Measurements from ENCODE around the gene PBX1.

PBX1 gene

GRCh38 chr1:164590592-164590991 lies 31.6 kb downstream of the PBX1 start:
- Histone ChIP-seq H3K79me2 (ENCODE audit: insufficient read depth, low read depth) (no peaks in the 10 kb centered on the region), H4K20me1 (ENCODE audit: insufficient read depth) (no peaks in the 10 kb centered on the region), H3K4me3 (IDR thresholded peaks at IDR 0.05; ENCODE audit: insufficient read depth, low read depth, low read length) (no peak overlapping the region), H3K27me3 (ENCODE audit: insufficient read depth, low read depth) (no peaks in the 10 kb centered on the region), H3K36me3 (ENCODE audit: insufficient read depth) (no peaks in the 10 kb centered on the region), H3K9ac (no peak overlapping the region), H2AFZ (ENCODE audit: low read depth) (no peak overlapping the region), H3K27ac (no peak overlapping the region), H3K4me1 (ENCODE audit: low read depth, poor library complexity, severe bottlenecking) (peaks cover 27% of the 10 kb centered on the region), H3K4me2 (no peak overlapping the region)
- TF ChIP-seq, protein P1, sequence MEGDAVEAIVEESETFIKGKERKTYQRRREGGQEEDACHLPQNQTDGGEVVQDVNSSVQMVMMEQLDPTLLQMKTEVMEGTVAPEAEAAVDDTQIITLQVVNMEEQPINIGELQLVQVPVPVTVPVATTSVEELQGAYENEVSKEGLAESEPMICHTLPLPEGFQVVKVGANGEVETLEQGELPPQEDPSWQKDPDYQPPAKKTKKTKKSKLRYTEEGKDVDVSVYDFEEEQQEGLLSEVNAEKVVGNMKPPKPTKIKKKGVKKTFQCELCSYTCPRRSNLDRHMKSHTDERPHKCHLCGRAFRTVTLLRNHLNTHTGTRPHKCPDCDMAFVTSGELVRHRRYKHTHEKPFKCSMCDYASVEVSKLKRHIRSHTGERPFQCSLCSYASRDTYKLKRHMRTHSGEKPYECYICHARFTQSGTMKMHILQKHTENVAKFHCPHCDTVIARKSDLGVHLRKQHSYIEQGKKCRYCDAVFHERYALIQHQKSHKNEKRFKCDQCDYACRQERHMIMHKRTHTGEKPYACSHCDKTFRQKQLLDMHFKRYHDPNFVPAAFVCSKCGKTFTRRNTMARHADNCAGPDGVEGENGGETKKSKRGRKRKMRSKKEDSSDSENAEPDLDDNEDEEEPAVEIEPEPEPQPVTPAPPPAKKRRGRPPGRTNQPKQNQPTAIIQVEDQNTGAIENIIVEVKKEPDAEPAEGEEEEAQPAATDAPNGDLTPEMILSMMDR (conservative IDR thresholded peaks at IDR 0.05; ENCODE audit: low read depth, low read length), result no peak

GRCh38 chr1:164591858-164592257 lies 32.9 kb downstream of the PBX1 start:
- TF ChIP-seq, protein P1 (conservative IDR thresholded peaks at IDR 0.05; ENCODE audit: low read depth, low read length), result no peak
- Histone ChIP-seq H3K4me3 (IDR thresholded peaks at IDR 0.05; ENCODE audit: insufficient read depth, low read depth, low read length) (no peak overlapping the region), H3K36me3 (ENCODE audit: insufficient read depth) (no peaks in the 10 kb centered on the region), H3K9ac (no peak overlapping the region), H3K27me3 (ENCODE audit: insufficient read depth, low read depth) (no peaks in the 10 kb centered on the region), H3K79me2 (ENCODE audit: insufficient read depth, low read depth) (no peaks in the 10 kb centered on the region), H4K20me1 (ENCODE audit: insufficient read depth) (no peaks in the 10 kb centered on the region), H3K4me1 (ENCODE audit: low read depth, poor library complexity, severe bottlenecking) (peaks cover 21% of the 10 kb centered on the region), H3K27ac (no peak overlapping the region), H2AFZ (ENCODE audit: low read depth) (no peak overlapping the region), H3K4me2 (no peak overlapping the region)

- peaks cover 14% of the 10 kb centered on the region for H3K4me1 ChIP-seq (ENCODE audit: low read depth, poor library complexity, severe bottlenecking)
- no peaks in the 10 kb centered on the region for H3K27me3 ChIP-seq (ENCODE audit: insufficient read depth, low read depth)
- H3K9ac ChIP-seq, result no peak overlapping the region
- no peaks in the 10 kb centered on the region for H3K36me3 ChIP-seq (ENCODE audit: insufficient read depth)
- H2AFZ ChIP-seq (ENCODE audit: low read depth), result no peak overlapping the region
- no peak overlapping the region for H3K27ac ChIP-seq
- H3K4me2 ChIP-seq, result no peak overlapping the region
- no peaks in the 10 kb centered on the region for H3K79me2 ChIP-seq (ENCODE audit: insufficient read depth, low read depth)
- TF ChIP-seq, protein P1 (conservative IDR thresholded peaks at IDR 0.05; ENCODE audit: low read depth, low read length), result no peak
- H4K20me1 ChIP-seq (ENCODE audit: insufficient read depth), result no peaks in the 10 kb centered on the region
- H3K4me3 ChIP-seq (IDR thresholded peaks at IDR 0.05; ENCODE audit: insufficient read depth, low read depth, low read length), result no peak overlapping the region
These were observed 33.6 kb downstream of the PBX1 start for GRCh38 chr1:164592634-164593033.

- no peaks in the 10 kb centered on the region for H3K36me3 ChIP-seq (ENCODE audit: insufficient read depth)
- no peak overlapping the region for H3K9ac ChIP-seq
- TF ChIP-seq, protein P1 (conservative IDR thresholded peaks at IDR 0.05; ENCODE audit: low read depth, low read length), result no peak
- no peak overlapping the region for H3K4me2 ChIP-seq
- no peaks in the 10 kb centered on the region for H3K79me2 ChIP-seq (ENCODE audit: insufficient read depth, low read depth)
- no peaks in the 10 kb centered on the region for H3K27me3 ChIP-seq (ENCODE audit: insufficient read depth, low read depth)
- no peak overlapping the region for H3K27ac ChIP-seq
- no peaks in the 10 kb centered on the region for H3K4me1 ChIP-seq (ENCODE audit: low read depth, poor library complexity, severe bottlenecking)
- no peaks in the 10 kb centered on the region for H4K20me1 ChIP-seq (ENCODE audit: insufficient read depth)
- no peak overlapping the region for H3K4me3 ChIP-seq (IDR thresholded peaks at IDR 0.05; ENCODE audit: insufficient read depth, low read depth, low read length)
- H2AFZ ChIP-seq (ENCODE audit: low read depth), result no peak overlapping the region
These were observed 36.2 kb downstream of the PBX1 start for GRCh38 chr1:164595212-164595611.
